Measurements from ENCODE around the gene TULP4.
"Not testable (repeated sequence)": the region's sequence is repeated elsewhere in the genome, so short reads cannot be mapped to it uniquely, and the experiment has no call there.

TULP4 gene

GRCh38 chr6:158361961-158362669, 49.9 kb downstream of the TULP4 start:
- no peak for DNase-seq

- DNase-seq = no peak
Observed at GRCh38 chr6:158366363-158366762, 54.1 kb downstream of the TULP4 start.

- no peak for DNase-seq
Observed at GRCh38 chr6:158367816-158368215, 55.6 kb downstream of the TULP4 start.

GRCh38 chr6:158369241-158369640, 57.0 kb downstream of the TULP4 start:
- no peak for DNase-seq

- no peak for DNase-seq
Observed at GRCh38 chr6:158370805-158371204, 58.5 kb downstream of the TULP4 start.

GRCh38 chr6:158371261-158371660, 59.0 kb downstream of the TULP4 start:
- no peak for DNase-seq

- no peak for DNase-seq
Observed at GRCh38 chr6:158372574-158372973, 60.3 kb downstream of the TULP4 start.

- DNase-seq = no peak
Observed at GRCh38 chr6:158373214-158373613, 60.9 kb downstream of the TULP4 start.

- DNase-seq = no peak
Observed at GRCh38 chr6:158374020-158374419, 61.8 kb downstream of the TULP4 start.

GRCh38 chr6:158376631-158377081, 64.4 kb downstream of the TULP4 start:
- DNase-seq = no peak

- no peak for DNase-seq
Observed at GRCh38 chr6:158377860-158378259, 65.6 kb downstream of the TULP4 start.

GRCh38 chr6:158379336-158379735, 67.1 kb downstream of the TULP4 start:
- no peak for DNase-seq

GRCh38 chr6:158381214-158381613, 68.9 kb downstream of the TULP4 start:
- no peak for DNase-seq

GRCh38 chr6:158382491-158382890, 70.2 kb downstream of the TULP4 start:
- no peak for DNase-seq

- no peak for DNase-seq
Observed at GRCh38 chr6:158383057-158383456, 70.8 kb downstream of the TULP4 start.

GRCh38 chr6:158383542-158383941, 71.3 kb downstream of the TULP4 start:
- DNase-seq = no peak

GRCh38 chr6:158384671-158385110, 72.4 kb downstream of the TULP4 start:
- no peak for DNase-seq

GRCh38 chr6:158387036-158387435, 74.8 kb downstream of the TULP4 start:
- no peak for DNase-seq

GRCh38 chr6:158387578-158387977, 75.3 kb downstream of the TULP4 start:
- DNase-seq = no peak

GRCh38 chr6:158388727-158389126, 76.5 kb downstream of the TULP4 start:
- DNase-seq = no peak

GRCh38 chr6:158389193-158389919, 77.1 kb downstream of the TULP4 start:
- no peak for DNase-seq

- no peak for DNase-seq
Observed at GRCh38 chr6:158391276-158391675, 79.0 kb downstream of the TULP4 start.

GRCh38 chr6:158391977-158392376, 79.7 kb downstream of the TULP4 start:
- DNase-seq = not testable (repeated sequence)

GRCh38 chr6:158396136-158396535, 83.9 kb downstream of the TULP4 start:
- peak; percentile 33 for DNase-seq
